Colonic mucosa (tissue), 4 donors: Measurements from ENCODE around the gene SPAG7. TPM values are rescaled to one million over a fixed set of nuclear protein-coding genes. Genes with fewer than 3 reads are reported as not detected.
A peak's percentile ranks its signal among the peaks of the same experiment; 100 is the strongest.

Experiments
- DNase-seq: peaks from one replicate; pipeline ENCODE4 v3.0.0-alpha.2; 2020
- H3K27ac ChIP-seq: fragments of 200-600 bp; one replicate; pipeline ENCODE4 v1.8.0; 2021
- H3K27me3 ChIP-seq: fragments of 200-600 bp; one replicate; pipeline ENCODE4 v1.8.0; 2021
- H3K36me3 ChIP-seq: fragments of 200-600 bp; one replicate; pipeline ENCODE4 v1.8.0; 2021
- H3K4me1 ChIP-seq: fragments of 200-600 bp; one replicate; pipeline ENCODE4 v1.8.0; 2021; ENCODE audit warnings: mild to moderate bottlenecking
- H3K4me3 ChIP-seq: fragments of 200-600 bp; one replicate; pipeline ENCODE4 v1.8.0; 2021
- H3K9ac ChIP-seq, 2 donors: one replicate each; pipeline ENCODE4 v1.7.0; 2013; ENCODE audit warnings: control low read depth in 2 of 2, low read depth in 2 of 2, low read length in 2 of 2
- H3K9me3 ChIP-seq: fragments of 200-600 bp; one replicate; pipeline ENCODE4 v1.8.0; 2021
- CTCF ChIP-seq: fragments of 200-600 bp; IDR thresholded peaks from one replicate; pipeline ENCODE4 v1.8.0; 2022; ENCODE audit warnings: antibody characterized with exemption, mild to moderate bottlenecking
- intact Hi-C: fragments of 100-400 bp; cut with DNase I; formaldehyde crosslinking; loops from one replicate; pipeline ENCODE4 v1.14.1; 2022
- total RNA-seq, 2 donors: library from RNA; stranded (reverse); fragmentation: NEBNext Ultra II Directional in 1 of 2; extraction: Animal tissue kit (Norgen Biotek cat#: 25700) in 1 of 2; gene quantifications; one replicate each; pipeline ENCODE4 v1.2.1, GENCODE V29; 2021
- donor health status: healthy.
- donor health status: DM: no; HTN: no; CAD: no.
- donor health status: DM: no; HTN: no; CAD: no.

SPAG7 gene
- total RNA-seq, 2 donors from 2014 or later, result 47.7 to 56.4 TPM

DNA sequence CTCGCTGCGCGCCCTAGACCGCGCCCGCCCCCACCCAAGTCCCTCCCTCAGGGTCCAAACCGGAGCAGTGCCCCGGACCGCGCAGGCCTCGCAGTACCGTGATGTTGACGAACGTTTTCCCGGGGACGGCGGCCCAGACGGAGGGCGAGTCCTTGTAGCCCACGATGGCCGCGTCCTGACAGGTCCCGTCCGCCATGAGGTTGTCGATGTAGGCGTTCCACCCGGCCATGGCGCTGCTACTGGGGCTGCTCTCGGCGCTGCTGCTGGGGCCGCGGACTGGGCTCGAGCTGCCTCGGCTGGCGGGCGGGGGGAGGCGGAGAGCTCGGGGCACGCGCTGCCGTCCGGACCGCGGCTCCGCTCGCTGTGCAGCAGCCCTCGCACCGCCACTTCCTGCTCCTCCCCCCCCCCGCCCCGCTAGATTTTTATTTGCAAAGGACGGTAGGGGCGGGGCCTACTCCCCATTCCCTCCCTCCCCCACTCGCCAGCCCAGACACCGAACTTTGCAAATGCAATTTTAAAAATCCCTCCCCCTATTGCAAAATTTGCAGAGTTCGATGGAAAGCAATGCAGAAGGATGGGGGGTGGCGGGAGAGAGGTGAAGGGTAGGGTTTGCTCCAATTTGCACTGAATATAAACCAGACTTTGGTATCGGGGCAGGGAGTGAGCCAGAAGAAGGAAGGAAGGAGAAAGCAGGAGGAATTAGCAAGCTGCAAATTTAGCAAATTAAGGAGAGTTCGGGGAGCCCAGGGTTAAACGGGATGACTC lies 19.3 kb downstream of the SPAG7 start, which contains the start of gene PFN1:
Gene PFN1 (minus strand): TSS at position 365 of the 765 bp plus-strand sequence. CDS start 136 bp downstream, at position 229.
- intact Hi-C loops, result no loop called here
- Histone ChIP-seq H3K9me3 (no peaks in the 10 kb centered on the region), H3K27me3 (no peaks in the 10 kb centered on the region), H3K36me3 (peaks cover 14% of the 10 kb centered on the region), H3K9ac (peak within 1 kb of the TSS; percentile 99), H3K27ac (peak within 1 kb of the TSS; percentile 98), H3K4me1 (peaks cover 12% of the 10 kb centered on the region), H3K4me3 (peak within 1 kb of the TSS; percentile 89)
- no peak for TF ChIP-seq CTCF
- peak; percentile 95 for DNase-seq

DNA sequence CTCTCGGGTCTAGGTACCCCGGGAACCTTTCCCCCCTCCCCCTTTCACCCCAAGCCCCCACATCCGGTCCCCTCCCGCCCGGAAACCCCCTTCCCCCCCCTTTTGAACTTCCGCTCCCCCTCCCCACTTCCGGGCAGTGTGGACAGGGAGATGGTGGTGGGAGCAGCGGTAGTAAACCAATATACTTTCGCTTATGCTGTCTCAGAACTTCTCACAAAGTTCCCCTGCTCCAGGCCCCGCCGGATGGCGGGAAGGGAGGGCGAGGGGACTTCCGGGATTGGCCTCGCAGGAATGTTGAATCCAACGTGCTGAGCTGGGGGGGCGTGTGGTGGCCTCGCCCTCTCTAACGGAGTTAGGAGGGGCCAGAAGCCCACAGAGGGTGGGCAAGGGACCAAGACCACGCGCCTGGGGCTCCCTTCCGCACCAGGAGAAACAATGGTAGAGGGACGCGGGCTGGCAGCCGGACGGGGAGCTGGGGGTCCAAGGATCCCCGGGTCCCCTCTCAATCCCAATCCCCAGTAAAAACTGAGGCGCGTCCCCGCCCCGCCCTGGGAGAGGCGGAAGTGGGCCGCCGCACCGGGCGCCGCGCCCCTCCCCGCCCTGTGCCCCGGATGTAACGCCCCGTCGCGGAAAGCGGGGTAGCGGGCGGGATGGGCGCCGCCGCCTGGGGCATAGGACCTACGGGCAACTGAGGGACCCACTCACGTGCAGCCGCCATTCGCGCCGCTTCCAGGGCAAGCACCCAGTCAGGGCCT lies 20.0 kb downstream of the SPAG7 start:
- peak overlapping the region; percentile 98 for H3K27ac ChIP-seq
- DNase-seq, result peak; percentile 80
- H3K9ac ChIP-seq, result peak overlapping the region; percentile 99
- no peaks in the 10 kb centered on the region for H3K9me3 ChIP-seq
- H3K27me3 ChIP-seq, result no peaks in the 10 kb centered on the region
- H3K4me1 ChIP-seq, result peaks cover 12% of the 10 kb centered on the region
- intact Hi-C loops, result no loop called here
- TF ChIP-seq CTCF, result no peak
- H3K4me3 ChIP-seq, result peak overlapping the region; percentile 89
- H3K36me3 ChIP-seq, result peaks cover 14% of the 10 kb centered on the region

DNA sequence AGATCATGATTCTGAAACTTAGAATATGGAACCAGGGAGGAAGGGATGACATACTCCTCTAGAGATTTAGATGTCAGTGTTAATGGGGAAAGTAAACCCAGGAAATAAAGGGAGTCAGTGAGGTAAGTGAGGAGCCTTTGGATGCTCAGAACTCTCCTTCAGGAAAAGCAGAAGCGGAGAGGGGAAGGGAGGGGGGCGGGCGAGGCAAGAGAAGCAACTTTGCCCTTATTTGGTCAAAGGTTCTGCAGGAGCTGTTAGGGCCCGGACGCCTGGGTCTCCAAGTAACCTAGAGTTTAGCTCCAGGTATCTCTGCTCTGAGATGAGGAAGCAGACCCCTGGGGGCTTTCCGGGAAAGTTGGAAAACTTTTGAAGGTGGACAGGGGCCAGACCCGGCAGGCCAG lies 20.6 kb downstream of the SPAG7 start:
- peaks cover 12% of the 10 kb centered on the region for H3K4me1 ChIP-seq
- DNase-seq, result no peak
- H3K4me3 ChIP-seq, result peak overlapping the region; percentile 89
- peaks cover 14% of the 10 kb centered on the region for H3K36me3 ChIP-seq
- no peaks in the 10 kb centered on the region for H3K27me3 ChIP-seq
- peak overlapping the region; percentile 41 to 99 for H3K9ac ChIP-seq
- intact Hi-C loops, result no loop called here
- peak overlapping the region; percentile 98 for H3K27ac ChIP-seq
- H3K9me3 ChIP-seq, result no peaks in the 10 kb centered on the region
- TF ChIP-seq CTCF, result no peak

DNA sequence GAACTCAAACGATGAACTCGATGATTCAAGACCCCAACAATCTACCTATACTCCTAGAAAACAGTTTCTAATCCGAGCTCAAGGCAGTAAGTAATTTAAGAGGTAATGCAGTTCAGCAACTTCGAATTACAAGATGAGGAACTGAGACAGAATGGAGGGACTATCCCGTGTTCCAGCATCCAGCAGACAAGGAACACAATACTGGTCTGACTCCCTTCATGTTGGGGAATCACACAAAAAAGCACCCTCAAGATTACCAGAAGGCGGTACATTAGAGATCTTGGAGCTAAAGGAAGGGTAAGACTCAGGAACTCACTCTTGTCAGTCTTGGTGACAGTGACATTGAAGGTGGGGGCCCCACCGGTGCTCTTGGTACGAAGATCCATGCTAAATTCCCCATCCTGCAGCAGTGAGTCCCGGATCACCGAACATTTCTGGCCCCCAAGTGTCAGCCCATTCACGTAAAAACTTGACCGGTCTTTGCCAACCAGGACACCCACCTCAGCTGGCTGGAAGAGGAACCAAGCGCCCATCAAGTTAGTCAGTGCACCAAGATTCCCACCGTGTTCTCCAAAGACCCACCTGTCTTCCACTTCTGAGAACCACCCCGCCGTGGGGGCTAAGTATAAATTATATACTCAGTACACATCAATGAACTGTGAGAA lies 21.2 kb downstream of the SPAG7 start:
- Histone ChIP-seq H3K27ac (peak overlapping the region; percentile 98), H3K4me3 (peak overlapping the region; percentile 89), H3K9ac (peak overlapping the region; percentile 45 to 99), H3K9me3 (no peaks in the 10 kb centered on the region), H3K4me1 (peaks cover 13% of the 10 kb centered on the region), H3K36me3 (peaks cover 14% of the 10 kb centered on the region), H3K27me3 (no peaks in the 10 kb centered on the region)
- no peak for DNase-seq
- intact Hi-C loops, result no loop called here
- no peak for TF ChIP-seq CTCF

DNA sequence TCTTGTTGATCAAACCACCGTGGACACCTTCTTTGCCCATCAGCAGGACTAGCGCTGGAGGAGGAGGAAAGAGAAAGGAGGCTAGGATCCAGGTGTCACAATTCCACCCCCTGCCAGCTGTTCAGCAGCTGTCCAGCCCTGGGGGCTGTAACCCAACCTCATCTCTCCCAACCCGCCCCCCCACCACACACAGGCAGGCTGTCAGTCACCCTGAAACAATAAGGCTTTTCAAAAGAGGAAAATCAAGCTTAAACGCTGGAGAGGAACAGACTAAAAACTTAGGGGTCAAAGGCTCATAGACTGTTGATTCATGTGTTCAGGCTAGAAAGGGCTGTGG lies 21.7 kb downstream of the SPAG7 start:
- Histone ChIP-seq H3K9me3 (no peaks in the 10 kb centered on the region), H3K4me1 (peaks cover 17% of the 10 kb centered on the region), H3K9ac (peak overlapping the region; percentile 45 to 99), H3K4me3 (peak overlapping the region; percentile 89), H3K27me3 (no peaks in the 10 kb centered on the region), H3K27ac (peak overlapping the region; percentile 98), H3K36me3 (peaks cover 14% of the 10 kb centered on the region)
- no peak for TF ChIP-seq CTCF
- no peak for DNase-seq
- intact Hi-C loops, result no loop called here
